ENCODE results near the gene SCYGR7. TPM values are rescaled to one million over a fixed set of nuclear protein-coding genes. Genes with fewer than 3 reads are reported as not detected.

SCYGR7 gene
- total and polyA plus RNA-seq, 9 of the 15 experiments (the other 6 are each of a cell fraction or from before 2014, with no cell fraction given): not detected

DNA sequence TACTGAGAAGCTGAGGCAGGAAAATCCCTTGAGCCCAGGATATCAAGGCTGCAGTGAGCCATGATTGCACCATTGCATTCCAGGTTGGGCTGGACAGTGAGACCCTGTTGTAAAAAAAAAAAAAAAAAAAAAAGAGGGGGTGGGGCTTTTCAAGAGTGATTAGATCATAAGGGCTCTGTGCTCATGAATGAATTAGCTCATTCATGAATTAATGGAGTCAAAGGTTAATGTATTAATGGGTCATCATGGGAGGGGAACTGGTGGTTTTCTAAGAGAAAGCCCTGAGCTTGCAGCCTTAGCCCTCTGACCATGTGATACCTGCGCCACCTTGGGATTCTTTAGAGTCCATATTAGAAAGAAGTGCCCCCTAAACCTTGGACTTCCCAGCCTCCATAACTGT is 14.8 kb upstream of the SCYGR7 start (continued):
- TF ChIP-seq, protein P1, sequence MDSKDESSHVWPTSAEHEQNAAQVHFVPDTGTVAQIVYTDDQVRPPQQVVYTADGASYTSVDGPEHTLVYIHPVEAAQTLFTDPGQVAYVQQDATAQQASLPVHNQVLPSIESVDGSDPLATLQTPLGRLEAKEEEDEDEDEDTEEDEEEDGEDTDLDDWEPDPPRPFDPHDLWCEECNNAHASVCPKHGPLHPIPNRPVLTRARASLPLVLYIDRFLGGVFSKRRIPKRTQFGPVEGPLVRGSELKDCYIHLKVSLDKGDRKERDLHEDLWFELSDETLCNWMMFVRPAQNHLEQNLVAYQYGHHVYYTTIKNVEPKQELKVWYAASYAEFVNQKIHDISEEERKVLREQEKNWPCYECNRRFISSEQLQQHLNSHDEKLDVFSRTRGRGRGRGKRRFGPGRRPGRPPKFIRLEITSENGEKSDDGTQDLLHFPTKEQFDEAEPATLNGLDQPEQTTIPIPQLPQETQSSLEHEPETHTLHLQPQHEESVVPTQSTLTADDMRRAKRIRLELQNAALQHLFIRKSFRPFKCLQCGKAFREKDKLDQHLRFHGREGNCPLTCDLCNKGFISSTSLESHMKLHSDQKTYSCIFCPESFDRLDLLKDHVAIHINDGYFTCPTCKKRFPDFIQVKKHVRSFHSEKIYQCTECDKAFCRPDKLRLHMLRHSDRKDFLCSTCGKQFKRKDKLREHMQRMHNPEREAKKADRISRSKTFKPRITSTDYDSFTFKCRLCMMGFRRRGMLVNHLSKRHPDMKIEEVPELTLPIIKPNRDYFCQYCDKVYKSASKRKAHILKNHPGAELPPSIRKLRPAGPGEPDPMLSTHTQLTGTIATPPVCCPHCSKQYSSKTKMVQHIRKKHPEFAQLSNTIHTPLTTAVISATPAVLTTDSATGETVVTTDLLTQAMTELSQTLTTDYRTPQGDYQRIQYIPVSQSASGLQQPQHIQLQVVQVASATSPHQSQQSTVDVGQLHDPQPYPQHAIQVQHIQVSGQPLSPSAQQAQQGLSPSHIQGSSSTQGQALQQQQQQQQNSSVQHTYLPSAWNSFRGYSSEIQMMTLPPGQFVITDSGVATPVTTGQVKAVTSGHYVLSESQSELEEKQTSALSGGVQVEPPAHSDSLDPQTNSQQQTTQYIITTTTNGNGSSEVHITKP (IDR thresholded peaks at IDR 0.05; ENCODE audit: partially characterized antibody): no peak

DNA sequence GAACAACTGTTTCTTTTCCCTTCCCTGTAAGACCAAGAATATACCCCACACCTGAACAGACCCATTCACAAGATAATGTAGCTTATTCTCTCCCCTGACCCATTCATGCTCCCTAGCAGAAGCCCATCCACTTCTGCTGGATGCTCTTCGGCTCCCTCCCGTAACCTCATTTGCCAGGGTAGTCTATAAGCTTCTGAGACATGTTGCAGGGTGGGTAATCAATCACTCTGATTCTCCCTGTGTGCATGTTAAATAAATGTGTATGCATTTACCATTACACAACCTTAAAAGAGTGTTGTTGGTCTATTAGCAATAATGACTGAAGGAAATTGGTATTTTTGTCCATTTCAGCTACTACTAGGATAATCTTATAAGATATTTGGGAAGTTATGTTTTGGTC is 11.6 kb upstream of the SCYGR7 start:
- no peaks in the 10 kb centered on the region for H4K20me1 ChIP-seq (replicated peaks; ENCODE audit: control insufficient read depth, insufficient read depth, low read length)
- intact Hi-C loops (cut with micrococcal nuclease): no loop called here
- in situ Hi-C loops (cut with MboI): no loop called here
- H3K36me3 ChIP-seq (ENCODE audit: control insufficient read depth, insufficient read depth, low read length): no peaks in the 10 kb centered on the region
- H2AFZ ChIP-seq (ENCODE audit: low read depth, low read length): no peak overlapping the region
- no peaks in the 10 kb centered on the region for H3K79me2 ChIP-seq (ENCODE audit: control insufficient read depth, insufficient read depth, low read length)
- POLR2A ChIA-PET: no interaction called here
- H3K4me3 ChIP-seq: no peak overlapping the region
- no peak overlapping the region for H3K27ac ChIP-seq (ENCODE audit: extremely low read depth, low read depth, low read length)
- no peak overlapping the region for H3K9ac ChIP-seq (ENCODE audit: insufficient read depth in 1 of 2, low read depth in 2 of 2, low read length in 2 of 2)
- no peaks in the 10 kb centered on the region for H3K9me3 ChIP-seq (replicated peaks; ENCODE audit: control insufficient read depth, insufficient read depth, low read depth, low read length)
- H3K9me1 ChIP-seq (ENCODE audit: control insufficient read depth, insufficient read depth, low read length): no peaks in the 10 kb centered on the region
- peaks cover 0 to 6% of the 10 kb centered on the region in 2 experiments; a peak in 1 of 5 replicates for H3K4me1 ChIP-seq (replicated peaks in 1 of 2; ENCODE audit: control insufficient read depth in 2 of 2, insufficient read depth in 2 of 2, low read length in 2 of 2)
- FAIRE-seq (no peak), ATAC-seq (no peak), DNase-seq (ENCODE audit: extremely low read depth in 1 of 4, low spot score in 3 of 4) (no peak)
- CTCF ChIA-PET (ENCODE audit: low intra/inter-chr PET ratio): no interaction called here
- BruUV-seq (replicated peaks): no TSS peak
- H3K27me3 ChIP-seq (ENCODE audit: control insufficient read depth in 2 of 2, insufficient read depth in 2 of 2, low read length in 2 of 2): peaks cover 2 to 15% of the 10 kb centered on the region in 2 experiments; a peak in 3 of 5 replicates
- H3K4me2 ChIP-seq (ENCODE audit: insufficient read depth, low read length): no peak overlapping the region
- 0% methylated on average over 2 of the region's 2 CpGs for WGBS (ENCODE audit: insufficient coverage, low coverage, missing lambda C conversion rate)
- no peak for TF ChIP-seq FOXK2 (conservative IDR thresholded peaks at IDR 0.05 in 1 of 2, IDR thresholded peaks at IDR 0.05 in 1 of 2; ENCODE audit: low read depth in 2 of 2)
- no peak for TF ChIP-seq PRPF4 (IDR thresholded peaks at IDR 0.05; ENCODE audit: insufficient read depth, low read depth, low read length, poor library complexity, severe bottlenecking)
- TF ChIP-seq KHSRP (IDR thresholded peaks at IDR 0.05): no peak
- TF ChIP-seq SP1 (CRISPR knock-in tag; IDR thresholded peaks at IDR 0.05): no peak
- no peak for TF ChIP-seq ZNF57 (CRISPR knock-in tag; IDR thresholded peaks at IDR 0.05)
- no peak for TF ChIP-seq MECOM (CRISPR knock-in tag; IDR thresholded peaks at IDR 0.05)
- TF ChIP-seq MXI1 (IDR thresholded peaks at IDR 0.05; ENCODE audit: low read depth, low read length): no peak
- TF ChIP-seq, protein P2, sequence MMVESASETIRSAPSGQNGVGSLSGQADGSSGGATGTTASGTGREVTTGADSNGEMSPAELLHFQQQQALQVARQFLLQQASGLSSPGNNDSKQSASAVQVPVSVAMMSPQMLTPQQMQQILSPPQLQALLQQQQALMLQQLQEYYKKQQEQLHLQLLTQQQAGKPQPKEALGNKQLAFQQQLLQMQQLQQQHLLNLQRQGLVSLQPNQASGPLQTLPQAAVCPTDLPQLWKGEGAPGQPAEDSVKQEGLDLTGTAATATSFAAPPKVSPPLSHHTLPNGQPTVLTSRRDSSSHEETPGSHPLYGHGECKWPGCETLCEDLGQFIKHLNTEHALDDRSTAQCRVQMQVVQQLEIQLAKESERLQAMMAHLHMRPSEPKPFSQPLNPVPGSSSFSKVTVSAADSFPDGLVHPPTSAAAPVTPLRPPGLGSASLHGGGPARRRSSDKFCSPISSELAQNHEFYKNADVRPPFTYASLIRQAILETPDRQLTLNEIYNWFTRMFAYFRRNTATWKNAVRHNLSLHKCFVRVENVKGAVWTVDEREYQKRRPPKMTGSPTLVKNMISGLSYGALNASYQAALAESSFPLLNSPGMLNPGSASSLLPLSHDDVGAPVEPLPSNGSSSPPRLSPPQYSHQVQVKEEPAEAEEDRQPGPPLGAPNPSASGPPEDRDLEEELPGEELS (CRISPR knock-in tag; IDR thresholded peaks at IDR 0.05; ENCODE audit: borderline replicate concordance): no peak
- TF ChIP-seq NCOA1 (IDR thresholded peaks at IDR 0.05; ENCODE audit: low read depth): no peak
- TF ChIP-seq, protein P3, sequence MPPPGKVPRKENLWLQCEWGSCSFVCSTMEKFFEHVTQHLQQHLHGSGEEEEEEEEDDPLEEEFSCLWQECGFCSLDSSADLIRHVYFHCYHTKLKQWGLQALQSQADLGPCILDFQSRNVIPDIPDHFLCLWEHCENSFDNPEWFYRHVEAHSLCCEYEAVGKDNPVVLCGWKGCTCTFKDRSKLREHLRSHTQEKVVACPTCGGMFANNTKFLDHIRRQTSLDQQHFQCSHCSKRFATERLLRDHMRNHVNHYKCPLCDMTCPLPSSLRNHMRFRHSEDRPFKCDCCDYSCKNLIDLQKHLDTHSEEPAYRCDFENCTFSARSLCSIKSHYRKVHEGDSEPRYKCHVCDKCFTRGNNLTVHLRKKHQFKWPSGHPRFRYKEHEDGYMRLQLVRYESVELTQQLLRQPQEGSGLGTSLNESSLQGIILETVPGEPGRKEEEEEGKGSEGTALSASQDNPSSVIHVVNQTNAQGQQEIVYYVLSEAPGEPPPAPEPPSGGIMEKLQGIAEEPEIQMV (tag; conservative IDR thresholded peaks at IDR 0.05; ENCODE audit: low read depth): no peak
- TF ChIP-seq FOXA1 (IDR thresholded peaks at IDR 0.05; ENCODE audit: borderline replicate concordance): no peak
